Mesenteric fat pad (tissue), 1 donor: Measurements from ENCODE around the gene GAGE1. TPM values are rescaled to one million over a fixed set of nuclear protein-coding genes. Genes with fewer than 3 reads are reported as not detected.
"Not testable (repeated sequence)": the region's sequence is repeated elsewhere in the genome, so short reads cannot be mapped to it uniquely, and the experiment has no call there.

Experiments used
- DNase-seq: peaks from one replicate; pipeline ENCODE4 v3.0.0-alpha.2; 2020; ENCODE audit warnings: low spot score
- long read RNA-seq: library from polyadenylated mRNA; unstranded; transcript quantifications from one replicate; pipeline ENCODE4 v2.0.0, GENCODE V29; 2020
- total RNA-seq: library from RNA; stranded (reverse); fragmentation: NEBNext Ultra II Directional; extraction: Animal tissue kit (Norgen Biotek cat#: 25700); gene quantifications from one replicate; pipeline ENCODE4 v1.2.1, GENCODE V29; 2021
- donor health status: DM: yes; HTN: yes; CAD: no.

The GAGE1 gene, protein sequence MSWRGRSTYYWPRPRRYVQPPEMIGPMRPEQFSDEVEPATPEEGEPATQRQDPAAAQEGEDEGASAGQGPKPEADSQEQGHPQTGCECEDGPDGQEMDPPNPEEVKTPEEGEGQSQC
- total RNA-seq = not detected
- long read RNA-seq = 0 reads

DNA sequence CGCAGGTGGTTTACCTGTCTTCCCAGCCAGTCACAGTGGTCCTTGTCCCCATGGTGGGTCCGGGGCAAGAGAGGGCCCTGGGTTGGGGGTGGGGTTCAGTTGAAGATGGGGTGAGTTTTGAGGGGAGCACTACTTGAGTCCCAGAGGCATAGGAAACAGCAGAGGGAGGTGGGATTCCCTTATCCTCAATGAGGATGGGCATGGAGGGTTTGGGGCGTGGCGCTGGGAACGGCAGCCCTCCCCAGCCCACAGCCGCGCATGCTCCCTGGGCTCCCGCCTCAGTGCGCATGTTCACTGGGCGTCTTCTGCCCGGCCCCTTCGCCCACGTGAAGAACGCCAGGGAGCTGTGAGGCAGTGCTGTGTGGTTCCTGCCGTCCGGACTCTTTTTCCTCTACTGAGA is at the start of gene GAGE1:
Gene GAGE1, plus strand, starts transcription at position 301 of the 400 bp plus-strand sequence. CDS start 1,155 bp downstream, outside the sequence.
- not testable (repeated sequence) for DNase-seq

- DNase-seq = not testable (repeated sequence)
Measured at GRCh38 chrX:49550989-49551388, 47.8 kb upstream of the GAGE1 start, which contains the start of gene GAGE12E. GAGE12E (plus strand) TSS chrX:49551289; CDS start chrX:49552444, 1,155 bp downstream.

DNA sequence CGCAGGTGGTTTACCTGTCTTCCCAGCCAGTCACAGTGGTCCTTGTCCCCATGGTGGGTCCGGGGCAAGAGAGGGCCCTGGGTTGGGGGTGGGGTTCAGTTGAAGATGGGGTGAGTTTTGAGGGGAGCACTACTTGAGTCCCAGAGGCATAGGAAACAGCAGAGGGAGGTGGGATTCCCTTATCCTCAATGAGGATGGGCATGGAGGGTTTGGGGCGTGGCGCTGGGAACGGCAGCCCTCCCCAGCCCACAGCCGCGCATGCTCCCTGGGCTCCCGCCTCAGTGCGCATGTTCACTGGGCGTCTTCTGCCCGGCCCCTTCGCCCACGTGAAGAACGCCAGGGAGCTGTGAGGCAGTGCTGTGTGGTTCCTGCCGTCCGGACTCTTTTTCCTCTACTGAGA is 38.3 kb upstream of the GAGE1 start, which contains the start of gene GAGE12F:
Gene GAGE12F, plus strand, starts transcription at position 301 of the 400 bp plus-strand sequence. CDS start 1,155 bp downstream, outside the sequence.
- not testable (repeated sequence) for DNase-seq

GRCh38 chrX:49568728-49569127 is 30.1 kb upstream of the GAGE1 start:
- DNase-seq = peak; percentile 80

- DNase-seq = peak; percentile 41
Measured at GRCh38 chrX:49569152-49569551, 29.7 kb upstream of the GAGE1 start.

DNA sequence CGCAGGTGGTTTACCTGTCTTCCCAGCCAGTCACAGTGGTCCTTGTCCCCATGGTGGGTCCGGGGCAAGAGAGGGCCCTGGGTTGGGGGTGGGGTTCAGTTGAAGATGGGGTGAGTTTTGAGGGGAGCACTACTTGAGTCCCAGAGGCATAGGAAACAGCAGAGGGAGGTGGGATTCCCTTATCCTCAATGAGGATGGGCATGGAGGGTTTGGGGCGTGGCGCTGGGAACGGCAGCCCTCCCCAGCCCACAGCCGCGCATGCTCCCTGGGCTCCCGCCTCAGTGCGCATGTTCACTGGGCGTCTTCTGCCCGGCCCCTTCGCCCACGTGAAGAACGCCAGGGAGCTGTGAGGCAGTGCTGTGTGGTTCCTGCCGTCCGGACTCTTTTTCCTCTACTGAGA is 28.7 kb upstream of the GAGE1 start, which contains the start of gene GAGE12G:
Gene GAGE12G, plus strand, starts transcription at position 301 of the 400 bp plus-strand sequence. CDS start 1,155 bp downstream, outside the sequence.
- DNase-seq = not testable (repeated sequence)

GRCh38 chrX:49579649-49580048 is 19.2 kb upstream of the GAGE1 start, which contains the start of gene GAGE12H:
GAGE12H (plus strand) TSS chrX:49579949; CDS start chrX:49581104, 1,155 bp downstream.
- not testable (repeated sequence) for DNase-seq

DNA sequence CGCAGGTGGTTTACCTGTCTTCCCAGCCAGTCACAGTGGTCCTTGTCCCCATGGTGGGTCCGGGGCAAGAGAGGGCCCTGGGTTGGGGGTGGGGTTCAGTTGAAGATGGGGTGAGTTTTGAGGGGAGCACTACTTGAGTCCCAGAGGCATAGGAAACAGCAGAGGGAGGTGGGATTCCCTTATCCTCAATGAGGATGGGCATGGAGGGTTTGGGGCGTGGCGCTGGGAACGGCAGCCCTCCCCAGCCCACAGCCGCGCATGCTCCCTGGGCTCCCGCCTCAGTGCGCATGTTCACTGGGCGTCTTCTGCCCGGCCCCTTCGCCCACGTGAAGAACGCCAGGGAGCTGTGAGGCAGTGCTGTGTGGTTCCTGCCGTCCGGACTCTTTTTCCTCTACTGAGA is 9.6 kb upstream of the GAGE1 start, which contains the start of gene GAGE2A:
Gene GAGE2A, plus strand, starts transcription at position 301 of the 400 bp plus-strand sequence. CDS start 1,155 bp downstream, outside the sequence.
- not testable (repeated sequence) for DNase-seq

- DNase-seq = peak; percentile 94
Measured at GRCh38 chrX:49589769-49590478, 8.9 kb upstream of the GAGE1 start.

DNA sequence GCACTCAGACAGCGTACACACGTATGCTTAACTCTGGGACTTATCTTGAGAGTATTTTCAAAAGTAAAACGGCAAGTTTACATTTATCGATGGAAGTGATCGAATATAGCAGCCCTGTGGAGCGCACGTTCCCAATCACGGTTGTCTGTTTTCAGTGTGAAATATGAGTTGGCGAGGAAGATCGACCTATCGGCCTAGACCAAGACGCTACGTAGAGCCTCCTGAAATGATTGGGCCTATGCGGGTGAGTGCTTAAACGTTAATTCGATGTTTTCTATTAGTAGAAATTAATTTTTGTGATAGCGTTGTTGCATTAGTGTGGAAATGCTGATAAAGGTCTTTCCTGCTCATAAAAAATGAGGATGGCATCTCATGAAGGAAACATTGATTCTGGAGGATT is 8.3 kb upstream of the GAGE1 start:
- not testable (repeated sequence) for DNase-seq

GRCh38 chrX:49610718-49611310 is 12.0 kb downstream of the GAGE1 start:
- DNase-seq = no peak

DNA sequence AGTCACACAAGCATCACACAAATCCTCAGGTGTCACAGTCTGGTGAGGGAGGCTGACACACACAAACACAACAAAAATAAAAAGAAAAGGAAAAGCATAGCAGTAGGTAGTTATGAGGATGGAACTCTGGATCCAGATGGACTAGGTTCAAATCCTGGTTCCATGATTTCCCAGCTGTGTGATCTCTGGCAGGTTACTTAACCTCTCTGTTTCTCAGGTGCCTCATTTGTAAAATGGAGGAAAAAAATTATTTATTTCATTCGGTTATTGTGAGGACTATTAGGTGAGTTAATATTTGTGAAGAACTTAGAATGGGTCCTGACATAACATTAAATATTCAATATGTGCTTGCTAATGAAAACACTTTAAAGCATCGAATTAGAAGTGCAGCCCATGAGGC is 19.8 kb downstream of the GAGE1 start:
- DNase-seq = no peak

- no peak for DNase-seq
Measured at GRCh38 chrX:49627086-49627777, 28.4 kb downstream of the GAGE1 start.

DNA sequence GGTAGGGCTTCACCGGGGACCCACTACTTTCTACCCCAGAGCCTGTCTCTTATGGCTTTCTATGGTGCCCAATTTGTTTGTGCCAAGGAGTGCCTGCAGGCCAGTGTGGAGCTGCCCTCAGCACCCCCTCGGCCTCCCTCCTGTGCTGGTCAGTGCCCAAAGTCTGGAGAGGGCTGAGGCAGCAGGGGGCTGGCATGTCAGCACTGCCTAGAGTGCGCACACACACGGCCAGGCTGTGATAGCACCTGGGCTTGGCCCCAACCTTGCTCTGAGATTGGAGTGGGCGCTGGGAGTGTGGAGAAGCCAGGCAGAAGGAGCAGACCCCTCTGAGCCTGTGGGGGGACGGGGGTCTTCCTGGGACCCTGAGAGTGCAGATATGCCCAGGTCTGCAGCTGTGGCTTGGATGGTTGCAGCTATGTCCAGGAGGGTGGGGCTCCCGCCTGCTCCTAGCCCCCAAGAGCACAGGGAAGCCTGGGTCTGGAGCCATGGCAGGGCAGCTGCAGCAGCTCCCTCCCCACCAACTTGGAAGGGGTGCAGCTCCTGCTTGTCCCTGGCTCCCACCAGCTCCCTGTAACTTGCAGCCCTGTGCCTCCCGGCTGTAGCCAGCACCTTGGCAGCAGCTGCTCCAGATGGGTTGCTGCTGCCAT is 46.3 kb downstream of the GAGE1 start:
- no peak for DNase-seq

DNA sequence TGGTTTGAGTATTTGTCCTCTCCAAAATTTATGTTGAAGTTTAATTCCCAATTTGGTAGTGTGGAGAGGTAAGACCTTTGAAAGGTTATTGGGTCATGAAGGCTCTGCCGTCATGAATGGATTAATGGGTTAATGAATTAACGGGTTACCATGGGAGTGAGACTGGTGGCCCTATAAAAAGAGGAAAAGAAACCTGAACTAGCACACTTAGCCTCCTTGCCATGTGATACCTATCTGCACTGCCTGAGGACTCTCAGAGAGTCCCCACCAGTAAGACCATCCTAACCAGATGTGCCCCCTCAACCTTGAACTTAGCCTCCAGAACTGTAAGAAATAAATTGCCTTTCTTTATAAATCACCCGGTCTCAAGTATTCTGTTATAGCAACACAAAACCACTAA is 57.7 kb downstream of the GAGE1 start:
- no peak for DNase-seq

Other genes starting within 250 kb of the GAGE1 start
- gene GAGE12C, start 66.8 kb upstream of the GAGE1 start, total RNA-seq = not detected
- gene GAGE12D, start 57.3 kb upstream of the GAGE1 start, total RNA-seq = not detected
- gene GAGE12E, start 47.7 kb upstream of the GAGE1 start, total RNA-seq = not detected
- gene GAGE12F, start 38.2 kb upstream of the GAGE1 start, total RNA-seq = not detected
- gene GAGE12G, start 28.6 kb upstream of the GAGE1 start, total RNA-seq = not detected
- not detected for gene GAGE12H, start 19.1 kb upstream of the GAGE1 start, total RNA-seq
- not detected for gene GAGE2A, start 9.5 kb upstream of the GAGE1 start, total RNA-seq
- gene PAGE1, start 97.0 kb downstream of the GAGE1 start, total RNA-seq = not detected
- not detected for gene PAGE4, start 230.3 kb downstream of the GAGE1 start, total RNA-seq